ENCODE results near the gene SND1. TPM values are rescaled to one million over a fixed set of nuclear protein-coding genes. Genes with fewer than 3 reads are reported as not detected.

Gene SND1
- total RNA-seq, 1 experiment from 2014 or later, result 274 TPM

DNA sequence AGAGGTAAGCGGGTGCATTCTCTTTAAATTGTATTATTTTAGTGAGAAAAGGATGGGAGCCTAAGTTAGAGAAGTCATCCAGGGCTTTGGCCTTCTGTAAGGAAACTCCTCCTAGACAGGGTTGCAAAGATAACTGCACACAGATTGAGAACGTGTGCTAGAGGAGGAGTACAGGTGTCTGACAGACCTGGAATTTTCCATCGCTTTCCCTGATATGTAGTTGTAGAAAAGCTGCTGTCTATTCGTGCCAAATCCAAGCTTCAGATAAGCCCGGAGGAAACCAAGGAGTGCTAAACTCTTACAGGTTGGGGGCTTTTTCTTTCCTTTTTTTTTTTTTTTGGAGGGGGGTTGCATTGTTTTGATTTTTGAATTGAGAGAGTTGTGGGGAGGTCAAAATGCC, 356.1 kb downstream of the SND1 start:
- Histone ChIP-seq H3K27me3 (replicated peaks; ENCODE audit: control insufficient read depth, insufficient read depth, low read length) (no peaks in the 10 kb centered on the region), H3K9me3 (no peaks in the 10 kb centered on the region), H3K4me3 (ENCODE audit: low read depth, low read length) (no peak overlapping the region), H3K36me3 (ENCODE audit: control insufficient read depth, insufficient read depth, low read length) (peaks cover 2% of the 10 kb centered on the region), H3K4me1 (peaks cover 20% of the 10 kb centered on the region)
- no TSS peak for BruUV-seq (replicated peaks)
- CTCF ChIA-PET, result no interaction called here
- Mint-ChIP-seq H3K27ac (ENCODE audit: unreplicated experiment) (no peak overlapping the region), H3K9me3 (ENCODE audit: unreplicated experiment) (no peaks in the 10 kb centered on the region), H3K4me3 (ENCODE audit: unreplicated experiment) (no peak overlapping the region), H3K4me1 (ENCODE audit: low read depth, unreplicated experiment) (peaks cover 12% of the 10 kb centered on the region), H3K36me3 (ENCODE audit: insufficient read depth, unreplicated experiment) (peaks cover 82% of the 10 kb centered on the region), H3K27me3 (ENCODE audit: insufficient read depth, unreplicated experiment) (no peaks in the 10 kb centered on the region)
- intact Hi-C loops (cut with micrococcal nuclease; ENCODE audit: unreplicated experiment), result no loop called here
- DNase-seq, result no peak
- TF ChIP-seq, protein P1, sequence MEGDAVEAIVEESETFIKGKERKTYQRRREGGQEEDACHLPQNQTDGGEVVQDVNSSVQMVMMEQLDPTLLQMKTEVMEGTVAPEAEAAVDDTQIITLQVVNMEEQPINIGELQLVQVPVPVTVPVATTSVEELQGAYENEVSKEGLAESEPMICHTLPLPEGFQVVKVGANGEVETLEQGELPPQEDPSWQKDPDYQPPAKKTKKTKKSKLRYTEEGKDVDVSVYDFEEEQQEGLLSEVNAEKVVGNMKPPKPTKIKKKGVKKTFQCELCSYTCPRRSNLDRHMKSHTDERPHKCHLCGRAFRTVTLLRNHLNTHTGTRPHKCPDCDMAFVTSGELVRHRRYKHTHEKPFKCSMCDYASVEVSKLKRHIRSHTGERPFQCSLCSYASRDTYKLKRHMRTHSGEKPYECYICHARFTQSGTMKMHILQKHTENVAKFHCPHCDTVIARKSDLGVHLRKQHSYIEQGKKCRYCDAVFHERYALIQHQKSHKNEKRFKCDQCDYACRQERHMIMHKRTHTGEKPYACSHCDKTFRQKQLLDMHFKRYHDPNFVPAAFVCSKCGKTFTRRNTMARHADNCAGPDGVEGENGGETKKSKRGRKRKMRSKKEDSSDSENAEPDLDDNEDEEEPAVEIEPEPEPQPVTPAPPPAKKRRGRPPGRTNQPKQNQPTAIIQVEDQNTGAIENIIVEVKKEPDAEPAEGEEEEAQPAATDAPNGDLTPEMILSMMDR (IDR thresholded peaks at IDR 0.05; ENCODE audit: insufficient read depth in 1 of 2, low read depth in 1 of 2, low read length in 1 of 2, severe bottlenecking in 1 of 2, unreplicated experiment in 1 of 2), result no peak
- POLR2A ChIA-PET, result no interaction called here

DNA sequence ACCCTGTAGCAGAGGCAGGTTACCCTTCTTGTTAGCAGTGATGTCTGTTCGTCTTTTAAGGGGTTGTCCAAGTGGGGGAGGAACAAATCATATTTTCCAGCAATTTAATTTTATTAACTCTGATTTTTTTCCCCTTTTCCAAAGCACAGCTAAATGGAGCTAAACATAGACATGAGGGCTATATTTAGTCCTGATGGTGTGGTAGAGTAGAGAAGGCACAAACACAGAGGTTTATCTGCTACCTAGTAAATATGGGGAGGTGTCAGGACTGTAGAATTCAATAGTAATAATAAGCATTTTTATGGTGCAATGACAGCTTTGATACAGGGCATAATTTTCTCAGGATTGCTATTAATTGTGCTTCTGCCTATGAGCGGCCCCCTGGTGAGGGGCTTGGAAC, 356.8 kb downstream of the SND1 start:
- Histone ChIP-seq H3K4me3 (ENCODE audit: low read depth, low read length) (no peak overlapping the region), H3K4me1 (peaks cover 20% of the 10 kb centered on the region), H3K27me3 (replicated peaks; ENCODE audit: control insufficient read depth, insufficient read depth, low read length) (no peaks in the 10 kb centered on the region), H3K9me3 (no peaks in the 10 kb centered on the region), H3K36me3 (ENCODE audit: control insufficient read depth, insufficient read depth, low read length) (peaks cover 2% of the 10 kb centered on the region)
- POLR2A ChIA-PET, result no interaction called here
- intact Hi-C loops (cut with micrococcal nuclease; ENCODE audit: unreplicated experiment), result no loop called here
- Mint-ChIP-seq H3K36me3 (ENCODE audit: insufficient read depth, unreplicated experiment) (peaks cover 81% of the 10 kb centered on the region), H3K9me3 (ENCODE audit: unreplicated experiment) (no peaks in the 10 kb centered on the region), H3K27ac (ENCODE audit: unreplicated experiment) (no peak overlapping the region), H3K27me3 (ENCODE audit: insufficient read depth, unreplicated experiment) (no peaks in the 10 kb centered on the region), H3K4me3 (ENCODE audit: unreplicated experiment) (no peak overlapping the region), H3K4me1 (ENCODE audit: low read depth, unreplicated experiment) (peaks cover 12% of the 10 kb centered on the region)
- no peak for DNase-seq
- no TSS peak for BruUV-seq (replicated peaks)
- CTCF ChIA-PET, result no interaction called here
- TF ChIP-seq, protein P1 (IDR thresholded peaks at IDR 0.05; ENCODE audit: insufficient read depth in 1 of 2, low read depth in 1 of 2, low read length in 1 of 2, severe bottlenecking in 1 of 2, unreplicated experiment in 1 of 2), result no peak

DNA sequence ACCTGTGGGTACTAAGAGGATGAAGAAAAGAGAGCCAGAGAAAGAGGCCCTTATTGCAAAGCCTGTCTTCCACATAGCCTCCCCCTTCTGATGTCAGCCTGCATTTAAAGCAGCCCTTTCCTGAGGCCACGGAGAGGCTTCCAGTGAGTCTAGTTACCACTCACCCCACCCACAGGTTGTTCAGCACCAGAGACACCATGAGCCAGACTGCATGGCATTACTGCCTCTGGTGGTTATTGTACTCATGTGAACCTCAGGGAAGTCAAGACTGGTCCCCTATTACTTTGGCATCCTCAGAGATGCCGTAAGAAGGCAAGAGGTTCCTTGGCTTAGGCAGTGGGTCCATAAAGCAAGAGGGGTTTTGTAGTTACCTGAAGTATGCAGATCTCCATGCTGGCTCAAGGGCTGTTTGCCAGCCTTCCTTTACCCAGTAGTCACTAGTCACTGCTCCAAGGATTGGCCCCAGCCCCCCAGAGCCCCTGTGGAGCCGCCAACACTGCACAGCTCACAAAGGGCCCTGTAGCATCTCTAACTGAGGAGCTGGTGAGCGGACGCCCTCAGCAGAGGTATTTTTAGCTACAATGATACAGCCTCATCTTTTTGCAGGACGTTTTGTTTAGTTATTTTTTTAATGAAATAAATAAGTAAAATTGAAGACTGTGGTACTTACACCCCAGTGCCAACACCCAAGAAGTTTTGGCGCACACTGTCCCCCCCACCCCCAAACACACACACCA, 358.6 kb downstream of the SND1 start:
- no peaks in the 10 kb centered on the region for H3K27me3 Mint-ChIP-seq (ENCODE audit: insufficient read depth, unreplicated experiment)
- Histone ChIP-seq H3K27me3 (replicated peaks; ENCODE audit: control insufficient read depth, insufficient read depth, low read length) (no peaks in the 10 kb centered on the region), H3K9me3 (no peaks in the 10 kb centered on the region), H3K36me3 (ENCODE audit: control insufficient read depth, insufficient read depth, low read length) (peaks cover 2% of the 10 kb centered on the region), H3K4me1 (peaks cover 8% of the 10 kb centered on the region; the same call in 1 of the 2 replicates), H3K4me3 (ENCODE audit: low read depth, low read length) (no peak overlapping the region)
- intact Hi-C loops (cut with micrococcal nuclease; ENCODE audit: unreplicated experiment), result loop anchor here (1.0 kb wide), 1 partner anchor 302 kb away; no protein-coding TSS in a partner anchor
- no TSS peak for BruUV-seq (replicated peaks)
- ChIA-PET POLR2A (interaction anchor here (0.7 kb wide), 1 partner anchor 10 kb away, joined by 8 read pairs; no protein-coding TSS in a partner anchor), CTCF (no interaction called here)
- H3K36me3 Mint-ChIP-seq (ENCODE audit: insufficient read depth, unreplicated experiment), result peaks cover 70% of the 10 kb centered on the region
- H3K4me3 Mint-ChIP-seq (ENCODE audit: unreplicated experiment), result no peak overlapping the region
- no peak overlapping the region for H3K27ac Mint-ChIP-seq (ENCODE audit: unreplicated experiment)
- DNase-seq, result peak in 1 of 2 experiments; percentile 24
- peaks cover 5% of the 10 kb centered on the region for H3K4me1 Mint-ChIP-seq (ENCODE audit: low read depth, unreplicated experiment)
- H3K9me3 Mint-ChIP-seq (ENCODE audit: unreplicated experiment), result no peaks in the 10 kb centered on the region
- TF ChIP-seq, protein P1 (IDR thresholded peaks at IDR 0.05; ENCODE audit: insufficient read depth in 1 of 2, low read depth in 1 of 2, low read length in 1 of 2, severe bottlenecking in 1 of 2, unreplicated experiment in 1 of 2), result peak; percentile 24 to 32
